Peyer's patch (tissue), 4 donors: ENCODE measurements around the gene FAM131A. TPM values are rescaled to one million over a fixed set of nuclear protein-coding genes. Genes with fewer than 3 reads are reported as not detected.

Source experiments
- DNase-seq, 3 donors: peaks; one replicate each; pipeline ENCODE4 v3.0.0-alpha.2; 2017 to 2019
- H3K27ac ChIP-seq, 4 donors: fragments of 200-600 bp; sonication (generic); one replicate each; pipeline ENCODE4 v1.5.1; 2016 to 2019
- H3K27me3 ChIP-seq, 2 donors: fragments of 200-600 bp; sonication (generic); one replicate each; pipeline ENCODE4 v1.5.1; 2019
- H3K36me3 ChIP-seq, 3 donors: fragments of 200-600 bp; sonication (generic); one replicate each; pipeline ENCODE4 v1.5.1; 2016 to 2019
- H3K4me1 ChIP-seq, 4 donors: fragments of 200-600 bp; sonication (generic); one replicate each; pipeline ENCODE4 v1.5.1; 2016 to 2019
- H3K4me3 ChIP-seq, 4 donors: fragments of 200-600 bp; sonication (generic); 1 replicate in 3 of 4; 2 replicates in 1 of 4; pipeline ENCODE4 v1.5.1; 2016 to 2019; ENCODE audit warnings: mild to moderate bottlenecking in 1 of 4
- H3K9me3 ChIP-seq, 4 donors: fragments of 200-600 bp; sonication (generic); one replicate each; pipeline ENCODE4 v1.5.1; 2016 to 2019; ENCODE audit warnings: mild to moderate bottlenecking in 1 of 4
- CTCF ChIP-seq, 6 experiments: fragments of 450-650 bp in 4 of 6; fragments of 200-600 bp in 2 of 6; sonication (generic) in 1 of 6; IDR thresholded peaks; one replicate each; pipeline ENCODE4 v1.5.1; 2017 to 2019; ENCODE audit warnings: antibody characterized with exemption in 6 of 6, mild to moderate bottlenecking in 3 of 6, moderate library complexity in 1 of 6
- POLR2A ChIP-seq, 2 donors: fragments of 450-650 bp; IDR thresholded peaks; one replicate each; pipeline ENCODE4 v1.5.1; 2017; ENCODE audit warnings: antibody characterized with exemption in 2 of 2, mild to moderate bottlenecking in 2 of 2, moderate library complexity in 2 of 2
- total RNA-seq, 4 donors: library from RNA; depleted of rRNA; stranded (reverse); fragments of >200 nt; gene quantifications; one replicate each; pipeline ENCODE4 v1.1.0, GENCODE V29; 2016

Gene FAM131A
- total RNA-seq, 4 donors from 2014 or later: 5.8 to 47.9 (median 19.6) TPM

GRCh38 chr3:184358124-184358767 lies 20.8 kb downstream of the FAM131A start:
- TF ChIP-seq CTCF (IDR thresholded peaks at IDR 0.05) (no peak), POLR2A (IDR thresholded peaks at IDR 0.05) (no peak)
- Histone ChIP-seq H3K9me3 (no peaks in the 10 kb centered on the region), H3K4me1 (peaks cover 0 to 20% (median 3%) of the 10 kb centered on the region in 4 donors), H3K36me3 (peaks cover 0 to 15% (median 0%) of the 10 kb centered on the region in 3 donors), H3K27ac (no peak overlapping the region), H3K27me3 (no peaks in the 10 kb centered on the region), H3K4me3 (no peak overlapping the region)
- no peak for DNase-seq

- TF ChIP-seq POLR2A (IDR thresholded peaks at IDR 0.05) (no peak), CTCF (IDR thresholded peaks at IDR 0.05) (no peak)
- Histone ChIP-seq H3K4me1 (peaks cover 0 to 16% (median 3%) of the 10 kb centered on the region in 4 donors), H3K4me3 (no peak overlapping the region), H3K9me3 (no peaks in the 10 kb centered on the region), H3K27ac (no peak overlapping the region), H3K27me3 (no peaks in the 10 kb centered on the region), H3K36me3 (peaks cover 0 to 15% (median 0%) of the 10 kb centered on the region in 3 donors)
- DNase-seq: no peak
These were observed 21.5 kb downstream of the FAM131A start for GRCh38 chr3:184358921-184359350.

GRCh38 chr3:184359610-184360009 lies 22.2 kb downstream of the FAM131A start:
- no peak for DNase-seq
- no peak for TF ChIP-seq CTCF (IDR thresholded peaks at IDR 0.05)
- no peak for TF ChIP-seq POLR2A (IDR thresholded peaks at IDR 0.05)
- no peaks in the 10 kb centered on the region for H3K9me3 ChIP-seq
- no peak overlapping the region for H3K27ac ChIP-seq
- H3K27me3 ChIP-seq: no peaks in the 10 kb centered on the region
- H3K4me3 ChIP-seq: peak overlapping the region in 1 of 4 donors; percentile 78
- peaks cover 0 to 16% (median 3%) of the 10 kb centered on the region in 4 donors for H3K4me1 ChIP-seq
- H3K36me3 ChIP-seq: peaks cover 0 to 15% (median 0%) of the 10 kb centered on the region in 3 donors

GRCh38 chr3:184360070-184360928 lies 22.9 kb downstream of the FAM131A start:
- TF ChIP-seq CTCF (IDR thresholded peaks at IDR 0.05) (no peak), POLR2A (IDR thresholded peaks at IDR 0.05) (no peak)
- Histone ChIP-seq H3K4me3 (peak overlapping the region; percentile 78 to 92 (median 90)), H3K9me3 (no peaks in the 10 kb centered on the region), H3K4me1 (peaks cover 0 to 22% (median 3%) of the 10 kb centered on the region in 4 donors), H3K27ac (peak overlapping the region in 1 of 4 donors; percentile 100), H3K36me3 (peaks cover 0 to 16% (median 0%) of the 10 kb centered on the region in 3 donors), H3K27me3 (no peaks in the 10 kb centered on the region)
- DNase-seq: no peak

GRCh38 chr3:184360929-184361531 lies 23.6 kb downstream of the FAM131A start:
- Histone ChIP-seq H3K27ac (peak overlapping the region; percentile 89 to 100 (median 94)), H3K27me3 (no peaks in the 10 kb centered on the region), H3K4me3 (peak overlapping the region; percentile 78 to 92 (median 90)), H3K36me3 (peaks cover 0 to 19% (median 0%) of the 10 kb centered on the region in 3 donors), H3K4me1 (peaks cover 0 to 22% (median 3%) of the 10 kb centered on the region in 4 donors), H3K9me3 (no peaks in the 10 kb centered on the region)
- TF ChIP-seq CTCF (IDR thresholded peaks at IDR 0.05): no peak
- TF ChIP-seq POLR2A (IDR thresholded peaks at IDR 0.05): no peak
- no peak for DNase-seq
